Measurements from ENCODE around the gene EN2. TPM values are rescaled to one million over a fixed set of nuclear protein-coding genes. Genes with fewer than 3 reads are reported as not detected.

The EN2 gene
- total RNA-seq, 2 donors from 2014 or later = 0.27 TPM; not detected in 1

- Histone ChIP-seq H3K4me3 (no peak overlapping the region), H3K27me3 (replicated peaks; ENCODE audit: insufficient read depth) (no peaks in the 10 kb centered on the region), H3K4me1 (ENCODE audit: control insufficient read depth in 1 of 2, low read depth in 2 of 2) (peaks cover 5 to 14% of the 10 kb centered on the region in 2 donors), H3K36me3 (no peaks in the 10 kb centered on the region), H3K27ac (no peak overlapping the region), H3K9me3 (no peaks in the 10 kb centered on the region)
- DNase-seq (ENCODE audit: low spot score) = no peak
- no peak for TF ChIP-seq CTCF (IDR thresholded peaks at IDR 0.05)
- ATAC-seq (ENCODE audit: insufficient number of reproducible peaks, low FRiP score, low read depth) = no peak
These were observed 31.4 kb downstream of the EN2 start for GRCh38 chr7:155489158-155489840.

GRCh38 chr7:155489862-155490696, 32.1 kb downstream of the EN2 start:
- H3K27ac ChIP-seq = no peak overlapping the region
- H3K9me3 ChIP-seq = no peaks in the 10 kb centered on the region
- no peaks in the 10 kb centered on the region for H3K27me3 ChIP-seq (replicated peaks; ENCODE audit: insufficient read depth)
- TF ChIP-seq CTCF (IDR thresholded peaks at IDR 0.05) = no peak
- DNase-seq (ENCODE audit: low spot score) = no peak
- peak overlapping the region; percentile 69 for H3K4me3 ChIP-seq
- ATAC-seq (ENCODE audit: insufficient number of reproducible peaks, low FRiP score, low read depth) = no peak
- H3K36me3 ChIP-seq = no peaks in the 10 kb centered on the region
- H3K4me1 ChIP-seq (ENCODE audit: control insufficient read depth in 1 of 2, low read depth in 2 of 2) = peaks cover 5 to 14% of the 10 kb centered on the region in 2 donors

GRCh38 chr7:155490697-155491628, 33.0 kb downstream of the EN2 start:
- Histone ChIP-seq H3K36me3 (no peaks in the 10 kb centered on the region), H3K4me3 (peak overlapping the region; percentile 69), H3K27ac (peak overlapping the region in 1 of 2 donors; percentile 5), H3K9me3 (no peaks in the 10 kb centered on the region), H3K27me3 (replicated peaks; ENCODE audit: insufficient read depth) (no peaks in the 10 kb centered on the region), H3K4me1 (ENCODE audit: control insufficient read depth in 1 of 2, low read depth in 2 of 2) (peaks cover 5 to 14% of the 10 kb centered on the region in 2 donors)
- no peak for ATAC-seq (ENCODE audit: insufficient number of reproducible peaks, low FRiP score, low read depth)
- no peak for TF ChIP-seq CTCF (IDR thresholded peaks at IDR 0.05)
- DNase-seq (ENCODE audit: low spot score) = no peak

GRCh38 chr7:155491812-155492211, 33.9 kb downstream of the EN2 start:
- no peak for DNase-seq (ENCODE audit: low spot score)
- Histone ChIP-seq H3K4me3 (no peak overlapping the region), H3K4me1 (ENCODE audit: control insufficient read depth in 1 of 2, low read depth in 2 of 2) (peaks cover 5 to 14% of the 10 kb centered on the region in 2 donors), H3K27me3 (replicated peaks; ENCODE audit: insufficient read depth) (no peaks in the 10 kb centered on the region), H3K9me3 (no peaks in the 10 kb centered on the region), H3K27ac (no peak overlapping the region), H3K36me3 (no peaks in the 10 kb centered on the region)
- no peak for TF ChIP-seq CTCF (IDR thresholded peaks at IDR 0.05)
- no peak for ATAC-seq (ENCODE audit: insufficient number of reproducible peaks, low FRiP score, low read depth)

Data from thoracic aorta (tissue), 2 donors.